SW480 (cell line): ENCODE data around the gene DNLZ.
A peak's percentile ranks its signal among the peaks of the same experiment; 100 is the strongest.
"Not testable (repeated sequence)": the region's sequence is repeated elsewhere in the genome, so short reads cannot be mapped to it uniquely, and the experiment has no call there.

ENCODE experiments used
- DNase-seq: peaks from one replicate; pipeline ENCODE4 v3.0.0-alpha.2; 2016; ENCODE audit warnings: low spot score

The DNLZ gene

GRCh38 chr9:136359774-136360718 lies 3.5 kb downstream of the DNLZ start:
- DNase-seq: no peak

GRCh38 chr9:136358888-136359287 lies 4.7 kb downstream of the DNLZ start:
- no peak for DNase-seq

- DNase-seq: no peak
Measured at GRCh38 chr9:136358016-136358415, 5.5 kb downstream of the DNLZ start.

GRCh38 chr9:136357202-136357725 lies 6.3 kb downstream of the DNLZ start:
- no peak for DNase-seq

GRCh38 chr9:136355616-136356557 lies 7.7 kb downstream of the DNLZ start:
- no peak for DNase-seq

GRCh38 chr9:136354592-136355085 lies 8.9 kb downstream of the DNLZ start:
- DNase-seq: peak; percentile 64

GRCh38 chr9:136353757-136354488 lies 9.6 kb downstream of the DNLZ start:
- no peak for DNase-seq

GRCh38 chr9:136353088-136353487 lies 10.5 kb downstream of the DNLZ start:
- DNase-seq: no peak

GRCh38 chr9:136352682-136353081 lies 10.9 kb downstream of the DNLZ start:
- no peak for DNase-seq

GRCh38 chr9:136351868-136352267 lies 11.7 kb downstream of the DNLZ start:
- DNase-seq: not testable (repeated sequence)

GRCh38 chr9:136351252-136351800 lies 12.2 kb downstream of the DNLZ start:
- no peak for DNase-seq

- DNase-seq: no peak
Measured at GRCh38 chr9:136349546-136349945, 14.0 kb downstream of the DNLZ start.

GRCh38 chr9:136348691-136349090 lies 14.9 kb downstream of the DNLZ start:
- DNase-seq: no peak

- no peak for DNase-seq
Measured at GRCh38 chr9:136347472-136348256, 15.9 kb downstream of the DNLZ start.

GRCh38 chr9:136346927-136347465 lies 16.5 kb downstream of the DNLZ start:
- no peak for DNase-seq

GRCh38 chr9:136346157-136346481 lies 17.4 kb downstream of the DNLZ start:
- DNase-seq: no peak

- DNase-seq: peak; percentile 70
Measured at GRCh38 chr9:136345281-136346156, 18.0 kb downstream of the DNLZ start.

- DNase-seq: no peak
Measured at GRCh38 chr9:136344544-136345280, 18.8 kb downstream of the DNLZ start.

- DNase-seq: no peak
Measured at GRCh38 chr9:136343884-136344269, 19.7 kb downstream of the DNLZ start.
